Fibroblast of peridontal ligament (primary cell): ENCODE results near the gene RBM39.
"Not testable (repeated sequence)": the region's sequence is repeated elsewhere in the genome, so short reads cannot be mapped to it uniquely, and the experiment has no call there.

ENCODE experiments used
- DNase-seq: peaks from one replicate; pipeline ENCODE4 v3.0.0-alpha.2; 2010; ENCODE audit errors: extremely low read depth

Gene RBM39

DNA sequence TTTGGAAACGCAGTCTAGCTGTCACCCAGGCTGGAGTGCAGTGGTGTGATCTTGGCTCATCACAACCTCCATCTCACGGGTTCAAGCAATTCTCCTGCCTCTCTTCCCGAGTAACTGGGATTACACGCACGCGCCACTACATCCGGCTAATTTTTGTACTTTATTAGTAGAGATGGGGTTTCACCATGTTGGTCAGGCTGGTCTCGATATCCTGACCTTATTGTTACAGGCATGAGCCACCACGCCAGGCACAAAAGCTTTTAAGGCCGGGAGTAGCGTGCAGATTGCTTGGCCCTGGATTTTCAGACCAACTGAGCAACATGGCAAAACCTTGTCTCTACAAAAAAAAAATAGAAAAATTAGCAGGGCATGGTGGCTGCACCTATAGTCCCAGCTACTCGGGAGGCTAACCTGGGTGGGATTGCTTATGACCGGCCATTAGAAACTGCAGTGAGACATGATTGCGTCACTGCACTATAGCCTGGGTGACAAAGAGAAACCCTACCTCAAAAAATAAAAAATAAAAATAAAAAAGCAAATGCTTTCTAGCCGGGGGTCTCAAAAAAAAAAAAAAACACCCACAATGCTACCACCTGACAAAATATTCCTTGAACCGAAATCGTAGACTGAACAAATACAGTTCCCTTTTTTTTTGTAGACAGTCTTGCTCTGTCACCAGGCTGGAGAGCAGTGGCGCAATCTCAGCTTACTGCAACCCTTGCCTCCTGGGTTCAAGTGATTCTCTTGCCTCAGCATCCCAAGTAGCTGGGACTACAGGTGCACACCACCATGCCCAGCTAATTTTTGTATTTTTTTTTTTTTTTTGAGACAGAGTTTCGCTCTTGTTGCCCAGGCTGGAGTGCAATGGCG is 15.0 kb downstream of the RBM39 start:
- no peak for DNase-seq

DNA sequence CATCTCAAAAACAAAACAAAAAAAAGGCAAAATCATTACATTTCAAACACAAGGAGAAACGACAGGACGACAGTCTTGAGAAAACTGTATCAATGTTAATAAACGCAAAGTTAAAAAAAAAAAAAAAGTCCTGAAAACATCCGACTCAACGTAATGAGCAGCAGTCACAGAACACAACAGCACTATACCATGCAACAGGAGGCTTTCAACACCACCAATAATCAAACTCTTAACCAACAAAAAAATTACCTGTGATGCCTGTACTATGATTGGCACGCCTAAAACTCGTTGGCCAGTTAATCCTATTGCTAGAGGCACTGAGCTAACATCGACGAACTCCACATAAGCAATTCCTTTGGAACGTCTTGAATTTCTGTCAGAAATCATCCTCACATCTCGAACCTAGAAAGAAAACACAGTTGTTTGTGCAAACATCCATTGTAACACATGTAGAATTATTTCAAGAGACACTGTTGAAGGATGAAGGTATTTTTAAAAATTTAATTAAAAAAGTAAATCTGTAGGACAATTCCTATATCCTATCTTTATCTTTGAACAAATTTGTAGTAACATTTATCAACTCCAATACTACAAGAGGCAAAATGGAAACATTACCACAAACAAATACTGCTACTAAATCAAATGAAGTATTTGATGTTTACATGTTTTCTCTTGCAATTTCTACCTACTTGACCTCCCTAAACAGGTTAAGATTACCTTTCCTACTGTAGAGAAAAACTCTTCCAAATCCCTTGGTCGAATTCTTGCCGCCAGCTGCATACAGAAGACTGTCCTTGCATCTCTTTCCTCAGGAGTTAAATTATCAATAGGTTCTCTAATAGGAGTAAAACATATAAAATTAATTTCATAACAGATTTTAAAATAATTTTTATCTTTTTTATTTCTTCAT is 17.5 kb downstream of the RBM39 start:
- DNase-seq, result no peak

DNA sequence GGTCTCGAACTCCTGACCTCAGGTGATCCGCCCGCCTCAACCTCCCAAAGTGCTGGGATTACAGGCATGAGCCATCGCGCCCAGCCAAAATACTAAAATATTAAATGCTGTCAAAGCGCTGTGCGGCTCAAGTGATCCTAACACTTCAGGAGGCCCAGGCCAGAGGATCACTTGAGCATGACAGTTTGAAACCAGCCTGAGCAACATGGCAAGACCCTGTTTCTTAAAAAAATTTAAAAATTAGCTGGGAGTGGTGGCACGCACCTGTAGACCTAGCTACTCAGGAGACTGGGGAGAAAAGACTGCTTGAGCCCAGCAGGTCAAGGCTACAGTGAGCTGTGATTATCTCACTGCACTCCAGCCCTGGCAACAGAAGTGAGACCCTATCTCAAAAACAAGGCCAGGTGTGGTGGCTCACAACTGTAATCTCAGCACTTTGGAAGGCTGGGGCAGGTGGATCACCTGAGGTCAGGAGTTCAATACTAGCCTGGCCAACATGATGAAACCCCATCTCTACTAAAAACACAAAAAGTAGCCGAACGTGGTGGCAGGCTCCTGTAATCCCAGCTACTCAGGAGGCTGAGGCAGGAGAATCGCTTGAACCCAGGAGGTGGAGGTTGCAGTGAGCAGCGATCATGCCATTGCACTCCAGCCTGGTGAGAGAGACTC is 18.3 kb downstream of the RBM39 start:
- DNase-seq, result not testable (repeated sequence)

GRCh38 chr20:35723275-35723639 is 18.8 kb downstream of the RBM39 start:
- DNase-seq, result not testable (repeated sequence)

DNA sequence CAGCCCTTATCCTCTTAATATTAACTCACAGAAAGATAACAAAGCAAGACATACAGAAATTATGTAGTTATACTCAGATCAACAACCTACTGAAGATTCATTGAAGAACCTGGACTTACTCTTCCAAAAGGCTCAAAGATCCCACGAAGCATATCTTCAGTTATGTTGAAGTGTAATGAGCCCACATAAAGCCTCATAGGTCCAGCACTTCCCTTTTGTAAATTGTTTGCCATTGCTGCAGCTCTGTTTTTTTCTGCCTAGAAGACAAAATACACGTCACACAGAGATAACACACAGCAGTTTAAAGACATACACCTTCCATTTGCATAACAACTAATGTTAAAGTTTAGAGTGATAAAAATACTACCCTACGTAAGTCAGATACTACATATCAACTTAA is 20.4 kb downstream of the RBM39 start:
- DNase-seq, result no peak

DNA sequence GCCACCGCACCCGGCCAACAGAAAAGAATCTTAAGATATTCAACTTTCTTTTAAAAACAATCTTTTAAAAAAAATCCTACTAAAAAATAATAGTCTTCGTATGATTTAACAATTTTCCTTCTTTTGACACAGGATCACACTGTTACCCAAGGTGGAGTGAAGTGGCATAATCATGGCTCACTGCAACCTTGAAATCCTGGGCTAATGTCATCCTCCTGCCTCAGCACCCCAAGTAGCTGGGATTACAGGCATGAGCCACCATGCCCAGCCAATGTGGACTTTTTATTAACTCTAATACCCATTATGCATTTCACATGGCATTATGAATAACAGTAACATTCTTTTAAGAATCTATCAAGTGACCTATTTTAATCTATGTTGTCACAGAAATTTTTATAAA is 20.8 kb downstream of the RBM39 start:
- DNase-seq, result no peak

GRCh38 chr20:35720165-35721123 is 21.6 kb downstream of the RBM39 start:
- DNase-seq, result no peak

DNA sequence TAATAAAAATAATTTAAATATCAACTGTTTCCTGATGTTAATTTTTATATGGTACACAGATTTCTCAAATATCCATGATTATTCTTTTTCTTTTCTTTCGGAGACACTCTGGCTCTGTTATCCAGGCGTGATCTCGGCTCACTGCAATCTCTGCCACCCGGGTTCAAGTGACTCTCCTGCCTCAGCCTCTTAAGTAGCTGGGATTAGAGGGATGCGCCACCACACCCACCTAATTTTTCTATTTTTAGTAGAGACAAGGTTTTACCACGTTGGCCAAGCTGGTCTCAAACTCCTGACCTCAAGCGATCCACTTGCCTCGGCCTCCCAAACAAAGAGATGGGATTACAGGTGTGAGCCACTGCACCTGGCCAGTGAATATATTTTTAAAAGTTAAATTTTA is 22.3 kb downstream of the RBM39 start:
- DNase-seq, result no peak

GRCh38 chr20:35718972-35719635 is 23.0 kb downstream of the RBM39 start:
- DNase-seq, result peak; percentile 64

DNA sequence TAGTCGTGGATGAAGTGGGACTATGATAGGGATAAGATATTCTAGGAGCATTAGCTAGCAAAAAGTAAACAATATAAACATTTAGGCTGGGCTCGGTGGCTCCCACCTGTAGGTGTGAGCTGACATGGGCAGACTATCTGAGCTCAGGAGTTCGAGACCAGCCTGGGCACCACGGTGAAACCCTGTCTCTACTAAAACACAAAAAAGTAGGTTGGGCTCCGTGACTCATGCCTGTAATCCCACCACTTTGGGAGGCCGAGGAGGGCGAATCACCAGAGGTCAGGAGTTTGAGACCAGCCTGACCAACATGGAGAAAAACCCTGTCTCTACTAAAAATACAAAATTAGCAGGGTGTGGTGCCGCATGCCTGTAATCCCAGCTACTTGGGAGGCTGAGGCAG is 23.7 kb downstream of the RBM39 start:
- DNase-seq, result not testable (repeated sequence)

GRCh38 chr20:35716330-35716729 is 25.7 kb downstream of the RBM39 start:
- no peak for DNase-seq

DNA sequence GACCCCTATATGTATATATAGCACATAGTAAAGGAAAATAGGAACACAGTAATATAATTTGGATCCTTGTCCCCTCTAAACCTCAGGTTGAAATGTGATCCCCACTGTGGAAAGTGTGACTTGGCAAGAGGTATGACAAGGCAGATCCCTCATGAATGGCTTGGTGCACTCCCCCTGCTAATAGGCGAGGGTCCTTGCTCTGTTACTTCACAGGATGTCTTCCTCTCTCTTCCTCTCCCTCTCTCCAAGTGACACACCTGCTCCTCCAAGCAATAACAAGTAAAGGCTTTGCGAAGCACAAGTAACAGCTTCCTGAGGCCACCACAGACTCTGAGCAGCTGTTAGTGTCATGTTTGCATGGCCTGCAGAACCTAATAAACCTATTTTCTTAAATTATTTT is 26.4 kb downstream of the RBM39 start:
- DNase-seq, result no peak

GRCh38 chr20:35714127-35714526 is 27.9 kb downstream of the RBM39 start:
- no peak for DNase-seq

GRCh38 chr20:35713120-35713519 is 28.9 kb downstream of the RBM39 start:
- not testable (repeated sequence) for DNase-seq

DNA sequence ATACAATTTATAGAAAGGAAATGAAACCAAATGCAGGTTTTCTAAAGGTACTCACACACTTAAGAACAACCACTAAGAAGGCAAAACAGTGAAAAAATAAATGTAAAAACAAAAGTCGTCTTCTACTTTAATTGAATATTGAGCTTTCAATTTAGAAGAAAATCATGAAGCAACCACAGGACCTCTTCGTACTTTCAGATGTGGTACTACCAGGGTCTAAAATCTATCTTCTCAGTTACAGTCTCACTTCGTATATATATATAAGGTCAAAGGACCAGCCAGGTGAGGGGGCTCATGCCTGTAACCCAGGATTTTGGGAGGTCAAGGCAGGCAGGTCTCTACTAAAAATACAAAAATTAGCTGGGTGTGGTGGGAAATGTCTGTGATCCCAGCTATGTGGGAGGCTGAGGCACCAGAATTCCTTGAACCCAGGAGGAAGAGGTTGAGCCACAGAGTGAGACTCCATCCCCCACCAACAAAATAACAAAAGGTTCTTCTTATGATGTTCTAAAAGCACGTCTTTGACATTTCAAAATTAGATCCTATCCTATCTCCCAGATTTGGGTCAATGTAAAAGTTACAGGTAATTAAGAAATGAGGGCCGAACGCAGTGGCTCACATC is 30.4 kb downstream of the RBM39 start:
- no peak for DNase-seq

GRCh38 chr20:35710884-35711587 is 31.0 kb downstream of the RBM39 start:
- DNase-seq, result no peak

DNA sequence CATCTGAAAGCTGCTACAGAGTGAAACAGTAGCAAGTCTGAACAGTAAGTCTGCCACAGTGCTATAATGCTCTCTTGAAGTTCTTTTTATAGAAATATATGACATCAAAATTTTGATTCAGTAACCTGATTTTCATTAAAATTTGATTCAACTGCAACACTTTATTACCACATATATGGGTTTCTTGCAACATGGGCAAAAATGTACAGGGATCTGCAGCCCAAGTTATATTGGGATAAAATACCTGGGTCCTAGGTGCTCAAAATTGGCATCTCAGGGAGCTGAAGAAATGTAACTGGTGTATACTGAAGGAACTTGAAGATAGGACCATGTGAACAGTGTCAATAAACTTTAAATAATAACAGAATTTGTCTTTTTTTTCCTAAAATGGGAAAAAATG is 32.0 kb downstream of the RBM39 start:
- DNase-seq, result no peak

- no peak for DNase-seq
Observed at GRCh38 chr20:35709259-35709658, 32.8 kb downstream of the RBM39 start.

GRCh38 chr20:35708502-35708901 is 33.6 kb downstream of the RBM39 start:
- DNase-seq, result no peak
